GM12878 (cell line): ENCODE measurements around the gene MAK. TPM values are rescaled to one million over a fixed set of nuclear protein-coding genes. Genes with fewer than 3 reads are reported as not detected.

ENCODE experiments used
- ATAC-seq: fragments of 200-7000 bp; cut with Tn5 transposase; 3 replicates; pipeline ENCODE4 v1.9.1; 2020; ENCODE audit warnings: mild to moderate bottlenecking, moderate library complexity
- BruUV-seq: library from RNA; stranded (reverse); fragments of 400-500 nt; replicated peaks from 2 replicates; lab custom pipeline; 2021; lab: Mats Ljungman, UMichigan
- CTCF ChIA-PET: fragments of 300-600 bp; sonication (Branson Sonifier 250); formaldehyde crosslinking; extraction: SDS; loops from one replicate; lab custom pipeline; 2021; ENCODE audit warnings: inconsistent platforms; lab: Yijun Ruan, JAX
- POLR2A ChIA-PET: fragments of 350-600 bp; formaldehyde crosslinking; extraction: SDS; loops from one replicate; lab custom pipeline; 2021; ENCODE audit warnings: inconsistent platforms; lab: Charles Lee
- RAD21 ChIA-PET: fragments of 300-600 bp; sonication (Branson Sonifier 250); formaldehyde crosslinking; loops from one replicate; lab custom pipeline; 2023; ENCODE audit warnings: antibody characterized with exemption; ENCODE audit not compliant: unreplicated experiment; lab: Charles Lee
- SMC1A ChIA-PET: fragments of 300-600 bp; sonication (Branson Sonifier 250); formaldehyde crosslinking; loops from one replicate; lab custom pipeline; 2023; ENCODE audit not compliant: unreplicated experiment, uncharacterized antibody; lab: Charles Lee
- DNase-seq: peaks from one replicate; pipeline ENCODE4 v3.0.0-alpha.2; 2011; ENCODE audit warnings: low read depth, low spot score
- FAIRE-seq: peaks from 3 replicates; lab custom pipeline; 2011; peaks lifted over from hg19 to GRCh38; lab: Jason Lieb, UNC
- H2AFZ ChIP-seq: 2 replicates; pipeline ENCODE4 v1.6.0; 2011; ENCODE audit warnings: low read depth, low read length, control low read depth; ENCODE audit not compliant: control insufficient read depth
- H3K27ac ChIP-seq: 2 replicates; pipeline ENCODE4 v1.5.1; 2011; ENCODE audit warnings: control low read depth; ENCODE audit not compliant: control insufficient read depth, insufficient read depth
- H3K27me3 ChIP-seq, 2 experiments: replicated peaks in 1 of 2; 2 replicates each; pipeline versions ENCODE4 v1.6.0 to v1.6.1; 2011; ENCODE audit warnings: low read length in 1 of 2; ENCODE audit not compliant: control insufficient read depth in 2 of 2, insufficient read depth in 2 of 2
- H3K36me3 ChIP-seq, 2 experiments: 2 replicates each; pipeline ENCODE4 v1.5.1; 2011; ENCODE audit warnings: low read length in 1 of 2; ENCODE audit not compliant: control insufficient read depth in 2 of 2, insufficient read depth in 2 of 2
- H3K4me1 ChIP-seq: 2 replicates; pipeline ENCODE4 v1.6.1; 2011; ENCODE audit warnings: mild to moderate bottlenecking, low read length, moderate library complexity, mixed read lengths; ENCODE audit not compliant: control insufficient read depth, insufficient read depth
- H3K4me2 ChIP-seq: 2 replicates; pipeline ENCODE4 v1.6.0; 2011; ENCODE audit warnings: control low read depth; ENCODE audit not compliant: control insufficient read depth, insufficient read depth
- H3K4me3 ChIP-seq: fragments of 200-600 bp; sonication (generic); 2 replicates; pipeline ENCODE4 v1.5.1; 2016
- H3K79me2 ChIP-seq: 2 replicates; pipeline ENCODE4 v1.6.0; 2011; ENCODE audit warnings: low read length; ENCODE audit not compliant: control insufficient read depth, insufficient read depth
- H3K9ac ChIP-seq: 2 replicates; pipeline ENCODE4 v1.8.0; 2011; ENCODE audit warnings: low read length, control low read depth, mixed read lengths; ENCODE audit not compliant: control insufficient read depth, insufficient read depth
- H3K9me3 ChIP-seq: replicated peaks from 3 replicates; pipeline ENCODE4 v1.5.1; 2011; ENCODE audit warnings: mild to moderate bottlenecking, low read length; ENCODE audit not compliant: control insufficient read depth, insufficient read depth
- H4K20me1 ChIP-seq: 2 replicates; pipeline ENCODE4 v1.6.0; 2011; ENCODE audit not compliant: control insufficient read depth, insufficient read depth
- ATF3 ChIP-seq: IDR thresholded peaks from 2 replicates; pipeline ENCODE4 v1.6.1; 2011; ENCODE audit warnings: low read depth, mild to moderate bottlenecking, low read length, moderate library complexity, borderline replicate concordance; ENCODE audit errors: extremely low read depth
- BACH1 ChIP-seq: fragments of 450-650 bp; IDR thresholded peaks from 2 replicates; pipeline ENCODE4 v1.6.1; 2017; ENCODE audit warnings: mild to moderate bottlenecking, borderline replicate concordance
- ETV6 ChIP-seq, 2 experiments: fragments of 450-650 bp in 1 of 2; IDR thresholded peaks in 1 of 2; conservative IDR thresholded peaks in 1 of 2; 2 replicates each; pipeline ENCODE4 v1.6.1; 2014; ENCODE audit warnings: antibody characterized with exemption in 1 of 2, borderline replicate concordance in 1 of 2, low read depth in 1 of 2, mild to moderate bottlenecking in 1 of 2, moderate library complexity in 1 of 2
- FOXK2 ChIP-seq: fragments of 450-650 bp; IDR thresholded peaks from 2 replicates; pipeline ENCODE4 v1.6.1; 2017; ENCODE audit warnings: mild to moderate bottlenecking, moderate library complexity
- MYC ChIP-seq: IDR thresholded peaks from 2 replicates; pipeline ENCODE4 v1.6.1; 2011; ENCODE audit warnings: mild to moderate bottlenecking, low read length, moderate library complexity, inconsistent platforms; ENCODE audit not compliant: insufficient read depth, insufficient replicate concordance, insufficient read length, severe bottlenecking
- NKRF ChIP-seq: fragments of 450-650 bp; conservative IDR thresholded peaks from 2 replicates; pipeline ENCODE4 v1.6.1; 2017; ENCODE audit warnings: mild to moderate bottlenecking, moderate library complexity
- PKNOX1 ChIP-seq: fragments of 450-650 bp; IDR thresholded peaks from 2 replicates; pipeline ENCODE4 v1.6.1; 2016; ENCODE audit warnings: mild to moderate bottlenecking
- REST ChIP-seq: IDR thresholded peaks from 2 replicates; pipeline ENCODE4 v1.6.1; 2012; ENCODE audit warnings: mild to moderate bottlenecking, low read depth, low read length
- SIN3A ChIP-seq: IDR thresholded peaks from 2 replicates; pipeline ENCODE4 v1.6.1; 2012; ENCODE audit warnings: low read depth, low read length, improper control_type of control experiment
- SREBF1 ChIP-seq: IDR thresholded peaks from 2 replicates; pipeline ENCODE4 v1.6.1; 2012; ENCODE audit warnings: mild to moderate bottlenecking, low read length
- STAT3 ChIP-seq: IDR thresholded peaks from 2 replicates; pipeline ENCODE4 v1.6.1; 2011; ENCODE audit warnings: low read depth, low read length, improper control_type of control experiment
- ZBED1 ChIP-seq: IDR thresholded peaks from 2 replicates; pipeline ENCODE4 v1.6.1; 2016; ENCODE audit warnings: borderline replicate concordance
- ZNF384 ChIP-seq: IDR thresholded peaks from 2 replicates; pipeline ENCODE4 v1.6.1; 2012; ENCODE audit warnings: low read depth, mild to moderate bottlenecking, low read length, improper control_type of control experiment, borderline replicate concordance
- whole genome bisulfite sequencing: methylation state at CpG from one replicate; pipeline ENCODE4 v1.1.6; 2016; ENCODE audit warnings: low lambda C conversion rate; ENCODE audit not compliant: insufficient replicate concordance, insufficient coverage; ENCODE audit errors: missing lambda C conversion rate; 5-methylcytosine and 5-hydroxymethylcytosine counted together
- in situ Hi-C: fragments of 300-500 bp; cut with MboI; formaldehyde crosslinking; loops from 9 replicates; pipeline ENCODE4 v1.14.3; 2018; ENCODE audit warnings: mixed read lengths
- intact Hi-C: fragments of 100-400 bp; cut with micrococcal nuclease; formaldehyde crosslinking; loops from one replicate; pipeline ENCODE4 v1.14.2; 2022; ENCODE audit not compliant: unreplicated experiment
- polyA plus RNA-seq, 11 experiments: library from polyadenylated mRNA; depleted of rRNA in 4 of 11; unstranded in 6 of 11; stranded (reverse) in 5 of 11; fragments of >200 nt; fragmentation: Nextera tagmentation in 4 of 11; fragmentation: Illumina TruSeq in 1 of 11; extraction: Ambion mirVana in 4 of 11; extraction: Trizol in 1 of 11; gene quantifications; 1 replicate in 1 of 11; 2 replicates in 10 of 11; pipeline versions ENCODE4 v1.2.1 to v1.2.3, GENCODE V29; 2011 to 2016; ENCODE audit warnings: inconsistent platforms in 2 of 11, missing spikeins in 2 of 11, low read depth in 1 of 11
- total RNA-seq, 4 experiments: library from RNA; depleted of rRNA in 3 of 4; stranded (reverse); fragments of >200 nt in 3 of 4; fragmentation: Illumina TruSeq in 1 of 4; extraction: Trizol in 1 of 4; gene quantifications; 2 replicates each; pipeline versions ENCODE4 v1.2.1 to v1.2.3, GENCODE V29; 2013 to 2021

The MAK gene
- total and polyA plus RNA-seq, 10 of the 15 experiments (the other 5 are each of a cell fraction or from before 2014, with no cell fraction given): 0.01 to 0.90 (median 0.13) TPM; not detected in 1

- TF ChIP-seq PKNOX1: no peak
- no peak for TF ChIP-seq BACH1
- no peak for TF ChIP-seq ETV6 (conservative IDR thresholded peaks at IDR 0.05 in 1 of 2, IDR thresholded peaks at IDR 0.05 in 1 of 2; ENCODE audit: borderline replicate concordance in 1 of 2, low read depth in 1 of 2)
- TF ChIP-seq FOXK2: no peak
- no peak for TF ChIP-seq ZNF384
- no peak for TF ChIP-seq STAT3
These were observed 66.9 kb downstream of the MAK start (continued) for GRCh38 chr6:10771371-10771894.

- no peaks in the 10 kb centered on the region for H3K27me3 ChIP-seq
- in situ Hi-C loops (no loop called here), intact Hi-C loops (no loop called here)
- no TSS peak for BruUV-seq
- 100% methylated on average over 3 of the region's 3 CpGs for whole genome bisulfite sequencing
- H3K4me3 ChIP-seq: no peak overlapping the region
- SMC1A ChIA-PET: interaction anchor here (1.0 to 1.5 kb wide), 2 partner anchors 12 to 68 kb away, joined by 3 to 4 read pairs; no protein-coding TSS in a partner anchor
- no peak overlapping the region for H3K27ac ChIP-seq
- H4K20me1 ChIP-seq: no peaks in the 10 kb centered on the region
- no peaks in the 10 kb centered on the region for H3K79me2 ChIP-seq
- H3K4me1 ChIP-seq: no peaks in the 10 kb centered on the region
- H3K4me2 ChIP-seq: no peak overlapping the region
- no peak overlapping the region for H2AFZ ChIP-seq
- RAD21 ChIA-PET: no interaction called here
- CTCF ChIA-PET: interaction anchor here (0.6 to 2.8 kb wide), 3 partner anchors 10 to 303 kb away, joined by 3 to 9 read pairs (median 3); no protein-coding TSS in a partner anchor
- no peaks in the 10 kb centered on the region for H3K9me3 ChIP-seq
- ATAC-seq (no peak), FAIRE-seq (no peak), DNase-seq (no peak)
- H3K9ac ChIP-seq: no peak overlapping the region
- POLR2A ChIA-PET: no interaction called here
- no peaks in the 10 kb centered on the region; a peak in 1 of 4 replicates for H3K36me3 ChIP-seq
- TF ChIP-seq REST (no peak), SREBF1 (no peak), ATF3 (no peak), ZBED1 (no peak), MYC (no peak), SIN3A (no peak), NKRF (no peak)
These were observed 68.9 kb downstream of the MAK start for GRCh38 chr6:10769419-10769818.
